Brain microvascular endothelial cell (primary cell): ENCODE data around the gene ACOXL.

ENCODE experiments used
- DNase-seq: peaks from one replicate; pipeline ENCODE4 v3.0.0-alpha.2; 2020
- H3K27ac ChIP-seq: fragments of 250-450 bp; sonication (Bioruptor Pico); 2 replicates; pipeline ENCODE4 v1.5.1; 2020; ENCODE audit warnings: mild to moderate bottlenecking, moderate library complexity
- H3K27me3 ChIP-seq: fragments of 250-450 bp; sonication (Bioruptor Pico); replicated peaks from 2 replicates; pipeline ENCODE4 v1.5.1; 2020; ENCODE audit warnings: mild to moderate bottlenecking
- H3K36me3 ChIP-seq: fragments of 250-450 bp; sonication (Bioruptor Pico); replicated peaks from 2 replicates; pipeline ENCODE4 v1.5.1; 2020; ENCODE audit warnings: mild to moderate bottlenecking
- H3K4me3 ChIP-seq: 2 replicates; pipeline ENCODE4 v1.5.1; 2011; ENCODE audit warnings: low read depth, mild to moderate bottlenecking, control low read depth, low read length, moderate library complexity
- CTCF ChIP-seq: IDR thresholded peaks from 2 replicates; pipeline ENCODE4 v1.5.1; 2011; ENCODE audit warnings: low read depth, mild to moderate bottlenecking, moderate library complexity, low read length, control low read depth, inconsistent platforms; ENCODE audit errors: missing control alignments
- in situ Hi-C: cut with HindIII; loops from 2 replicates; pipeline ENCODE4 v1.10.0; 2017; ENCODE audit warnings: low sequenced_read_pairs, low pct_ligation_motif_present

ACOXL gene

GRCh38 chr2:110740747-110741349 lies 8.5 kb downstream of the ACOXL start:
- H3K27me3 ChIP-seq, result peaks cover 25% of the 10 kb centered on the region
- DNase-seq, result no peak
- H3K4me3 ChIP-seq, result no peak overlapping the region
- no peak overlapping the region for H3K27ac ChIP-seq
- TF ChIP-seq CTCF, result no peak
- no peaks in the 10 kb centered on the region for H3K36me3 ChIP-seq
- in situ Hi-C loops, result no loop called here

GRCh38 chr2:110741491-110741980 lies 9.2 kb downstream of the ACOXL start:
- in situ Hi-C loops, result no loop called here
- peak; percentile 31 for TF ChIP-seq CTCF
- H3K36me3 ChIP-seq, result no peaks in the 10 kb centered on the region
- DNase-seq, result peak; percentile 22
- H3K27ac ChIP-seq, result no peak overlapping the region
- H3K4me3 ChIP-seq, result no peak overlapping the region
- peaks cover 23% of the 10 kb centered on the region for H3K27me3 ChIP-seq

GRCh38 chr2:110742412-110742811 lies 10.0 kb downstream of the ACOXL start:
- Histone ChIP-seq H3K27me3 (peaks cover 26% of the 10 kb centered on the region), H3K36me3 (no peaks in the 10 kb centered on the region), H3K4me3 (no peak overlapping the region), H3K27ac (no peak overlapping the region)
- in situ Hi-C loops, result no loop called here
- no peak for DNase-seq
- no peak for TF ChIP-seq CTCF

GRCh38 chr2:110743600-110743999 lies 11.2 kb downstream of the ACOXL start:
- no peaks in the 10 kb centered on the region for H3K36me3 ChIP-seq
- H3K27ac ChIP-seq, result no peak overlapping the region
- no peak overlapping the region for H3K4me3 ChIP-seq
- in situ Hi-C loops, result no loop called here
- no peak for TF ChIP-seq CTCF
- peaks cover 35% of the 10 kb centered on the region for H3K27me3 ChIP-seq
- DNase-seq, result no peak

- Histone ChIP-seq H3K36me3 (no peaks in the 10 kb centered on the region), H3K27ac (no peak overlapping the region), H3K27me3 (peaks cover 41% of the 10 kb centered on the region), H3K4me3 (no peak overlapping the region)
- in situ Hi-C loops, result no loop called here
- DNase-seq, result no peak
- TF ChIP-seq CTCF, result no peak
Measured at GRCh38 chr2:110744429-110744828, 12.1 kb downstream of the ACOXL start.

- no peaks in the 10 kb centered on the region for H3K36me3 ChIP-seq
- in situ Hi-C loops, result no loop called here
- no peak for TF ChIP-seq CTCF
- DNase-seq, result no peak
- peaks cover 47% of the 10 kb centered on the region for H3K27me3 ChIP-seq
- no peak overlapping the region for H3K27ac ChIP-seq
- no peak overlapping the region for H3K4me3 ChIP-seq
Measured at GRCh38 chr2:110745048-110745447, 12.7 kb downstream of the ACOXL start.
